ENCODE data around the gene CEP85L. TPM values are rescaled to one million over a fixed set of nuclear protein-coding genes. Genes with fewer than 3 reads are reported as not detected.

Gene CEP85L
- polyA plus RNA-seq, 2 donors, result 0.52 to 0.61 TPM

- H3K4me1 ChIP-seq (ENCODE audit: control insufficient read depth in 2 of 2, insufficient read depth in 2 of 2, low read length in 1 of 2), result peaks cover 0 to 2% of the 10 kb centered on the region in 2 donors
- H3K9me3 ChIP-seq (ENCODE audit: control insufficient read depth in 2 of 2, insufficient read depth in 1 of 2, low read depth in 1 of 2, low read length in 1 of 2), result no peaks in the 10 kb centered on the region
- 51 to 53% methylated on average over 2 of the region's 2 CpGs for WGBS, 2 donors
- no peak overlapping the region for H3K4me3 ChIP-seq (ENCODE audit: low read depth in 1 of 2, low read length in 2 of 2)
- no peaks in the 10 kb centered on the region for H3K36me3 ChIP-seq (ENCODE audit: control insufficient read depth in 2 of 2, insufficient read depth in 2 of 2, low read length in 1 of 2)
- no peaks in the 10 kb centered on the region for H3K27me3 ChIP-seq (ENCODE audit: control insufficient read depth in 1 of 2, insufficient read depth in 2 of 2, low read length in 2 of 2)
- no peak overlapping the region for H3K27ac ChIP-seq (ENCODE audit: low read depth in 2 of 2, low read length in 1 of 2)
Measured at GRCh38 chr6:118648866-118649554, 2.4 kb downstream of the CEP85L start.

GRCh38 chr6:118646977-118647376 is 4.4 kb downstream of the CEP85L start:
- Histone ChIP-seq H3K27me3 (ENCODE audit: control insufficient read depth in 1 of 2, insufficient read depth in 2 of 2, low read length in 2 of 2) (no peaks in the 10 kb centered on the region), H3K4me1 (ENCODE audit: control insufficient read depth in 2 of 2, insufficient read depth in 2 of 2, low read length in 1 of 2) (peaks cover 0 to 2% of the 10 kb centered on the region in 2 donors), H3K27ac (ENCODE audit: low read depth in 2 of 2, low read length in 1 of 2) (no peak overlapping the region), H3K36me3 (ENCODE audit: control insufficient read depth in 2 of 2, insufficient read depth in 2 of 2, low read length in 1 of 2) (no peaks in the 10 kb centered on the region), H3K9me3 (ENCODE audit: control insufficient read depth in 2 of 2, insufficient read depth in 1 of 2, low read depth in 1 of 2, low read length in 1 of 2) (no peaks in the 10 kb centered on the region), H3K4me3 (ENCODE audit: low read depth in 1 of 2, low read length in 2 of 2) (no peak overlapping the region)
- WGBS, 2 donors, result 94 to 95% methylated on average over 2 of the region's 2 CpGs

GRCh38 chr6:118645395-118645794 is 6.0 kb downstream of the CEP85L start:
- 85 to 92% methylated on average over 2 of the region's 2 CpGs for WGBS, 2 donors
- Histone ChIP-seq H3K4me1 (ENCODE audit: control insufficient read depth in 2 of 2, insufficient read depth in 2 of 2, low read length in 1 of 2) (peaks cover 0 to 2% of the 10 kb centered on the region in 2 donors), H3K4me3 (ENCODE audit: low read depth in 1 of 2, low read length in 2 of 2) (no peak overlapping the region), H3K36me3 (ENCODE audit: control insufficient read depth in 2 of 2, insufficient read depth in 2 of 2, low read length in 1 of 2) (no peaks in the 10 kb centered on the region), H3K27ac (ENCODE audit: low read depth in 2 of 2, low read length in 1 of 2) (no peak overlapping the region), H3K9me3 (ENCODE audit: control insufficient read depth in 2 of 2, insufficient read depth in 1 of 2, low read depth in 1 of 2, low read length in 1 of 2) (no peaks in the 10 kb centered on the region), H3K27me3 (ENCODE audit: control insufficient read depth in 1 of 2, insufficient read depth in 2 of 2, low read length in 2 of 2) (no peaks in the 10 kb centered on the region)

GRCh38 chr6:118644007-118644406 is 7.4 kb downstream of the CEP85L start:
- H3K36me3 ChIP-seq (ENCODE audit: control insufficient read depth in 2 of 2, insufficient read depth in 2 of 2, low read length in 1 of 2), result no peaks in the 10 kb centered on the region
- H3K4me3 ChIP-seq (ENCODE audit: low read depth in 1 of 2, low read length in 2 of 2), result no peak overlapping the region
- H3K27ac ChIP-seq (ENCODE audit: low read depth in 2 of 2, low read length in 1 of 2), result no peak overlapping the region
- 86 to 95% methylated on average over 2 of the region's 2 CpGs for WGBS, 2 donors
- no peaks in the 10 kb centered on the region for H3K9me3 ChIP-seq (ENCODE audit: control insufficient read depth in 2 of 2, insufficient read depth in 1 of 2, low read depth in 1 of 2, low read length in 1 of 2)
- no peaks in the 10 kb centered on the region for H3K4me1 ChIP-seq (ENCODE audit: control insufficient read depth in 2 of 2, insufficient read depth in 2 of 2, low read length in 1 of 2)
- no peaks in the 10 kb centered on the region for H3K27me3 ChIP-seq (ENCODE audit: control insufficient read depth in 1 of 2, insufficient read depth in 2 of 2, low read length in 2 of 2)

- Histone ChIP-seq H3K27me3 (ENCODE audit: control insufficient read depth in 1 of 2, insufficient read depth in 2 of 2, low read length in 2 of 2) (no peaks in the 10 kb centered on the region), H3K4me1 (ENCODE audit: control insufficient read depth in 2 of 2, insufficient read depth in 2 of 2, low read length in 1 of 2) (no peaks in the 10 kb centered on the region), H3K4me3 (ENCODE audit: low read depth in 1 of 2, low read length in 2 of 2) (no peak overlapping the region), H3K27ac (ENCODE audit: low read depth in 2 of 2, low read length in 1 of 2) (no peak overlapping the region), H3K36me3 (ENCODE audit: control insufficient read depth in 2 of 2, insufficient read depth in 2 of 2, low read length in 1 of 2) (no peaks in the 10 kb centered on the region), H3K9me3 (ENCODE audit: control insufficient read depth in 2 of 2, insufficient read depth in 1 of 2, low read depth in 1 of 2, low read length in 1 of 2) (no peaks in the 10 kb centered on the region)
- WGBS, 2 donors, result 62 to 66% methylated on average over 1 of the region's 1 CpG
Measured at GRCh38 chr6:118641042-118641441, 10.3 kb downstream of the CEP85L start.

- WGBS, 2 donors, result 55 to 81% methylated on average over 4 of the region's 4 CpGs
- H3K27ac ChIP-seq (ENCODE audit: low read depth in 2 of 2, low read length in 1 of 2), result no peak overlapping the region
- no peaks in the 10 kb centered on the region for H3K36me3 ChIP-seq (ENCODE audit: control insufficient read depth in 2 of 2, insufficient read depth in 2 of 2, low read length in 1 of 2)
- no peak overlapping the region for H3K4me3 ChIP-seq (ENCODE audit: low read depth in 1 of 2, low read length in 2 of 2)
- no peaks in the 10 kb centered on the region for H3K27me3 ChIP-seq (ENCODE audit: control insufficient read depth in 1 of 2, insufficient read depth in 2 of 2, low read length in 2 of 2)
- H3K9me3 ChIP-seq (ENCODE audit: control insufficient read depth in 2 of 2, insufficient read depth in 1 of 2, low read depth in 1 of 2, low read length in 1 of 2), result no peaks in the 10 kb centered on the region
- H3K4me1 ChIP-seq (ENCODE audit: control insufficient read depth in 2 of 2, insufficient read depth in 2 of 2, low read length in 1 of 2), result no peaks in the 10 kb centered on the region
Measured at GRCh38 chr6:118639054-118639964, 12.1 kb downstream of the CEP85L start.

GRCh38 chr6:118638288-118638687 is 13.1 kb downstream of the CEP85L start:
- no peaks in the 10 kb centered on the region for H3K9me3 ChIP-seq (ENCODE audit: control insufficient read depth in 2 of 2, insufficient read depth in 1 of 2, low read depth in 1 of 2, low read length in 1 of 2)
- H3K4me1 ChIP-seq (ENCODE audit: control insufficient read depth in 2 of 2, insufficient read depth in 2 of 2, low read length in 1 of 2), result no peaks in the 10 kb centered on the region
- H3K36me3 ChIP-seq (ENCODE audit: control insufficient read depth in 2 of 2, insufficient read depth in 2 of 2, low read length in 1 of 2), result no peaks in the 10 kb centered on the region
- no peak overlapping the region for H3K4me3 ChIP-seq (ENCODE audit: low read depth in 1 of 2, low read length in 2 of 2)
- H3K27ac ChIP-seq (ENCODE audit: low read depth in 2 of 2, low read length in 1 of 2), result no peak overlapping the region
- no peaks in the 10 kb centered on the region for H3K27me3 ChIP-seq (ENCODE audit: control insufficient read depth in 1 of 2, insufficient read depth in 2 of 2, low read length in 2 of 2)

GRCh38 chr6:118635909-118636735 is 15.3 kb downstream of the CEP85L start:
- no peaks in the 10 kb centered on the region for H3K4me1 ChIP-seq (ENCODE audit: control insufficient read depth in 2 of 2, insufficient read depth in 2 of 2, low read length in 1 of 2)
- no peak overlapping the region for H3K27ac ChIP-seq (ENCODE audit: low read depth in 2 of 2, low read length in 1 of 2)
- no peaks in the 10 kb centered on the region for H3K27me3 ChIP-seq (ENCODE audit: control insufficient read depth in 1 of 2, insufficient read depth in 2 of 2, low read length in 2 of 2)
- no peaks in the 10 kb centered on the region for H3K36me3 ChIP-seq (ENCODE audit: control insufficient read depth in 2 of 2, insufficient read depth in 2 of 2, low read length in 1 of 2)
- no peak overlapping the region for H3K4me3 ChIP-seq (ENCODE audit: low read depth in 1 of 2, low read length in 2 of 2)
- H3K9me3 ChIP-seq (ENCODE audit: control insufficient read depth in 2 of 2, insufficient read depth in 1 of 2, low read depth in 1 of 2, low read length in 1 of 2), result no peaks in the 10 kb centered on the region
- 81% methylated on average over 3 of the region's 3 CpGs for WGBS, 2 donors

- Histone ChIP-seq H3K36me3 (ENCODE audit: control insufficient read depth in 2 of 2, insufficient read depth in 2 of 2, low read length in 1 of 2) (no peaks in the 10 kb centered on the region), H3K27ac (ENCODE audit: low read depth in 2 of 2, low read length in 1 of 2) (no peak overlapping the region), H3K4me3 (ENCODE audit: low read depth in 1 of 2, low read length in 2 of 2) (no peak overlapping the region), H3K4me1 (ENCODE audit: control insufficient read depth in 2 of 2, insufficient read depth in 2 of 2, low read length in 1 of 2) (no peaks in the 10 kb centered on the region), H3K27me3 (ENCODE audit: control insufficient read depth in 1 of 2, insufficient read depth in 2 of 2, low read length in 2 of 2) (no peaks in the 10 kb centered on the region), H3K9me3 (ENCODE audit: control insufficient read depth in 2 of 2, insufficient read depth in 1 of 2, low read depth in 1 of 2, low read length in 1 of 2) (no peaks in the 10 kb centered on the region)
- WGBS, 2 donors, result 83 to 84% methylated on average over 2 of the region's 2 CpGs
Measured at GRCh38 chr6:118632359-118632758, 19.0 kb downstream of the CEP85L start.
